ENCODE data around the gene AR.

Gene AR

GRCh38 chrX:67543818-67544217, at the start of gene AR:
Gene AR (plus strand): TSS chrX:67544021. CDS start chrX:67545147, 1,126 bp downstream.
- Histone ChIP-seq H3K9ac (ENCODE audit: low read depth in 1 of 2, low read length in 2 of 2) (no peak within 1 kb of the TSS), H3K27ac (ENCODE audit: low read depth, low read length) (no peak within 1 kb of the TSS), H3K36me3 (ENCODE audit: control insufficient read depth in 1 of 2, insufficient read depth in 2 of 2, low read length in 2 of 2) (no peaks in the 10 kb centered on the region), H3K4me3 (ENCODE audit: low read depth in 1 of 2, low read length in 2 of 2) (no peak within 1 kb of the TSS), H3K4me1 (ENCODE audit: control insufficient read depth in 1 of 2, insufficient read depth in 2 of 2, low read length in 2 of 2) (no peaks in the 10 kb centered on the region), H3K27me3 (ENCODE audit: control insufficient read depth in 1 of 2, insufficient read depth in 2 of 2, low read length in 2 of 2) (peaks cover 0 to 4% of the 10 kb centered on the region in 2 donors), H3K9me3 (ENCODE audit: control insufficient read depth in 1 of 2, low read length in 2 of 2) (no peaks in the 10 kb centered on the region)

- H3K27ac ChIP-seq (ENCODE audit: low read depth, low read length): no peak overlapping the region
- H3K27me3 ChIP-seq (ENCODE audit: control insufficient read depth in 1 of 2, insufficient read depth in 2 of 2, low read length in 2 of 2): no peaks in the 10 kb centered on the region
- H3K4me1 ChIP-seq (ENCODE audit: control insufficient read depth in 1 of 2, insufficient read depth in 2 of 2, low read length in 2 of 2): no peaks in the 10 kb centered on the region
- no peak overlapping the region for H3K4me3 ChIP-seq (ENCODE audit: low read depth in 1 of 2, low read length in 2 of 2)
- no peaks in the 10 kb centered on the region for H3K36me3 ChIP-seq (ENCODE audit: control insufficient read depth in 1 of 2, insufficient read depth in 2 of 2, low read length in 2 of 2)
- no peak overlapping the region for H3K9ac ChIP-seq (ENCODE audit: low read depth in 1 of 2, low read length in 2 of 2)
- no peaks in the 10 kb centered on the region for H3K9me3 ChIP-seq (ENCODE audit: control insufficient read depth in 1 of 2, low read length in 2 of 2)
Observed at GRCh38 chrX:67500617-67501016, 43.2 kb upstream of the AR start.

- Histone ChIP-seq H3K27me3 (ENCODE audit: control insufficient read depth in 1 of 2, insufficient read depth in 2 of 2, low read length in 2 of 2) (no peaks in the 10 kb centered on the region), H3K9ac (ENCODE audit: low read depth in 1 of 2, low read length in 2 of 2) (no peak overlapping the region), H3K36me3 (ENCODE audit: control insufficient read depth in 1 of 2, insufficient read depth in 2 of 2, low read length in 2 of 2) (no peaks in the 10 kb centered on the region), H3K4me3 (ENCODE audit: low read depth in 1 of 2, low read length in 2 of 2) (no peak overlapping the region), H3K4me1 (ENCODE audit: control insufficient read depth in 1 of 2, insufficient read depth in 2 of 2, low read length in 2 of 2) (no peaks in the 10 kb centered on the region), H3K9me3 (ENCODE audit: control insufficient read depth in 1 of 2, low read length in 2 of 2) (no peaks in the 10 kb centered on the region), H3K27ac (ENCODE audit: low read depth, low read length) (no peak overlapping the region)
Observed at GRCh38 chrX:67503004-67503403, 40.8 kb upstream of the AR start.

- H3K27ac ChIP-seq (ENCODE audit: low read depth, low read length): no peak overlapping the region
- no peaks in the 10 kb centered on the region for H3K4me1 ChIP-seq (ENCODE audit: control insufficient read depth in 1 of 2, insufficient read depth in 2 of 2, low read length in 2 of 2)
- H3K4me3 ChIP-seq (ENCODE audit: low read depth in 1 of 2, low read length in 2 of 2): no peak overlapping the region
- no peak overlapping the region for H3K9ac ChIP-seq (ENCODE audit: low read depth in 1 of 2, low read length in 2 of 2)
- no peaks in the 10 kb centered on the region for H3K27me3 ChIP-seq (ENCODE audit: control insufficient read depth in 1 of 2, insufficient read depth in 2 of 2, low read length in 2 of 2)
- H3K36me3 ChIP-seq (ENCODE audit: control insufficient read depth in 1 of 2, insufficient read depth in 2 of 2, low read length in 2 of 2): no peaks in the 10 kb centered on the region
- no peaks in the 10 kb centered on the region for H3K9me3 ChIP-seq (ENCODE audit: control insufficient read depth in 1 of 2, low read length in 2 of 2)
Observed at GRCh38 chrX:67503453-67503852, 40.4 kb upstream of the AR start.

- Histone ChIP-seq H3K9ac (ENCODE audit: low read depth in 1 of 2, low read length in 2 of 2) (no peak overlapping the region), H3K9me3 (ENCODE audit: control insufficient read depth in 1 of 2, low read length in 2 of 2) (no peaks in the 10 kb centered on the region), H3K27ac (ENCODE audit: low read depth, low read length) (no peak overlapping the region), H3K4me1 (ENCODE audit: control insufficient read depth in 1 of 2, insufficient read depth in 2 of 2, low read length in 2 of 2) (no peaks in the 10 kb centered on the region), H3K36me3 (ENCODE audit: control insufficient read depth in 1 of 2, insufficient read depth in 2 of 2, low read length in 2 of 2) (no peaks in the 10 kb centered on the region), H3K4me3 (ENCODE audit: low read depth in 1 of 2, low read length in 2 of 2) (no peak overlapping the region), H3K27me3 (ENCODE audit: control insufficient read depth in 1 of 2, insufficient read depth in 2 of 2, low read length in 2 of 2) (no peaks in the 10 kb centered on the region)
Observed at GRCh38 chrX:67520671-67521070, 23.1 kb upstream of the AR start.

- Histone ChIP-seq H3K27ac (ENCODE audit: low read depth, low read length) (no peak overlapping the region), H3K4me1 (ENCODE audit: control insufficient read depth in 1 of 2, insufficient read depth in 2 of 2, low read length in 2 of 2) (no peaks in the 10 kb centered on the region), H3K4me3 (ENCODE audit: low read depth in 1 of 2, low read length in 2 of 2) (no peak overlapping the region), H3K27me3 (ENCODE audit: control insufficient read depth in 1 of 2, insufficient read depth in 2 of 2, low read length in 2 of 2) (no peaks in the 10 kb centered on the region), H3K9ac (ENCODE audit: low read depth in 1 of 2, low read length in 2 of 2) (no peak overlapping the region), H3K9me3 (ENCODE audit: control insufficient read depth in 1 of 2, low read length in 2 of 2) (no peaks in the 10 kb centered on the region), H3K36me3 (ENCODE audit: control insufficient read depth in 1 of 2, insufficient read depth in 2 of 2, low read length in 2 of 2) (no peaks in the 10 kb centered on the region)
Observed at GRCh38 chrX:67523002-67523681, 20.7 kb upstream of the AR start.

- Histone ChIP-seq H3K9me3 (ENCODE audit: control insufficient read depth in 1 of 2, low read length in 2 of 2) (no peaks in the 10 kb centered on the region), H3K27ac (ENCODE audit: low read depth, low read length) (no peak overlapping the region), H3K9ac (ENCODE audit: low read depth in 1 of 2, low read length in 2 of 2) (no peak overlapping the region), H3K36me3 (ENCODE audit: control insufficient read depth in 1 of 2, insufficient read depth in 2 of 2, low read length in 2 of 2) (no peaks in the 10 kb centered on the region), H3K27me3 (ENCODE audit: control insufficient read depth in 1 of 2, insufficient read depth in 2 of 2, low read length in 2 of 2) (no peaks in the 10 kb centered on the region), H3K4me1 (ENCODE audit: control insufficient read depth in 1 of 2, insufficient read depth in 2 of 2, low read length in 2 of 2) (no peaks in the 10 kb centered on the region), H3K4me3 (ENCODE audit: low read depth in 1 of 2, low read length in 2 of 2) (no peak overlapping the region)
Observed at GRCh38 chrX:67523932-67524331, 19.9 kb upstream of the AR start.

- Histone ChIP-seq H3K27ac (ENCODE audit: low read depth, low read length) (no peak overlapping the region), H3K9me3 (ENCODE audit: control insufficient read depth in 1 of 2, low read length in 2 of 2) (no peaks in the 10 kb centered on the region), H3K9ac (ENCODE audit: low read depth in 1 of 2, low read length in 2 of 2) (no peak overlapping the region), H3K27me3 (ENCODE audit: control insufficient read depth in 1 of 2, insufficient read depth in 2 of 2, low read length in 2 of 2) (no peaks in the 10 kb centered on the region), H3K4me1 (ENCODE audit: control insufficient read depth in 1 of 2, insufficient read depth in 2 of 2, low read length in 2 of 2) (no peaks in the 10 kb centered on the region), H3K36me3 (ENCODE audit: control insufficient read depth in 1 of 2, insufficient read depth in 2 of 2, low read length in 2 of 2) (no peaks in the 10 kb centered on the region), H3K4me3 (ENCODE audit: low read depth in 1 of 2, low read length in 2 of 2) (no peak overlapping the region)
Observed at GRCh38 chrX:67524428-67524827, 19.4 kb upstream of the AR start.

- H3K36me3 ChIP-seq (ENCODE audit: control insufficient read depth in 1 of 2, insufficient read depth in 2 of 2, low read length in 2 of 2): no peaks in the 10 kb centered on the region
- H3K4me1 ChIP-seq (ENCODE audit: control insufficient read depth in 1 of 2, insufficient read depth in 2 of 2, low read length in 2 of 2): no peaks in the 10 kb centered on the region
- H3K27ac ChIP-seq (ENCODE audit: low read depth, low read length): no peak overlapping the region
- H3K9me3 ChIP-seq (ENCODE audit: control insufficient read depth in 1 of 2, low read length in 2 of 2): no peaks in the 10 kb centered on the region
- no peaks in the 10 kb centered on the region for H3K27me3 ChIP-seq (ENCODE audit: control insufficient read depth in 1 of 2, insufficient read depth in 2 of 2, low read length in 2 of 2)
- no peak overlapping the region for H3K9ac ChIP-seq (ENCODE audit: low read depth in 1 of 2, low read length in 2 of 2)
- H3K4me3 ChIP-seq (ENCODE audit: low read depth in 1 of 2, low read length in 2 of 2): no peak overlapping the region
Observed at GRCh38 chrX:67524950-67525691, 18.7 kb upstream of the AR start.

GRCh38 chrX:67536564-67536963, 7.3 kb upstream of the AR start:
- no peaks in the 10 kb centered on the region for H3K4me1 ChIP-seq (ENCODE audit: control insufficient read depth in 1 of 2, insufficient read depth in 2 of 2, low read length in 2 of 2)
- H3K9ac ChIP-seq (ENCODE audit: low read depth in 1 of 2, low read length in 2 of 2): no peak overlapping the region
- H3K36me3 ChIP-seq (ENCODE audit: control insufficient read depth in 1 of 2, insufficient read depth in 2 of 2, low read length in 2 of 2): no peaks in the 10 kb centered on the region
- no peaks in the 10 kb centered on the region for H3K9me3 ChIP-seq (ENCODE audit: control insufficient read depth in 1 of 2, low read length in 2 of 2)
- H3K27ac ChIP-seq (ENCODE audit: low read depth, low read length): no peak overlapping the region
- no peak overlapping the region for H3K4me3 ChIP-seq (ENCODE audit: low read depth in 1 of 2, low read length in 2 of 2)
- H3K27me3 ChIP-seq (ENCODE audit: control insufficient read depth in 1 of 2, insufficient read depth in 2 of 2, low read length in 2 of 2): no peaks in the 10 kb centered on the region
